ENCODE data around the gene GJC3.

DNA sequence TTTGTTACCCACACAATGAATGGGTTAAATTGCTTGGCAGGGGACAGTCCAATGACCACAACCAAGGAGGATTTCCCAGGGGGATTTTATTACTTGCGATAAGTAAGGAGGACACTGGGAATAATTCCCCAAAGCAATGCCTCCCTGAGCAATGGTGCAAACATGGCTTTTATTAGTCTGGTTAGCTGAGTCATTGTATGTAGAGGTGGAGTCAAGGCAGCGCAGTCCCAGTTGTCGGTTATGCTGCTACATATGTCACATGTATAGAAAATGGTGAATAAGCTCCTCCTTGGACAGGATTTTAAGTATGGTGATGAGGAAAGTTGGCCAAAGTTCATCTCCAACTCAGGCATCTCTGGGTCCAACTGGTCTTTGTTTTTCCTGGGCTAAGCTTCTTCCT lies 6.2 kb downstream of the GJC3 start:
- TF ChIP-seq, protein P1, sequence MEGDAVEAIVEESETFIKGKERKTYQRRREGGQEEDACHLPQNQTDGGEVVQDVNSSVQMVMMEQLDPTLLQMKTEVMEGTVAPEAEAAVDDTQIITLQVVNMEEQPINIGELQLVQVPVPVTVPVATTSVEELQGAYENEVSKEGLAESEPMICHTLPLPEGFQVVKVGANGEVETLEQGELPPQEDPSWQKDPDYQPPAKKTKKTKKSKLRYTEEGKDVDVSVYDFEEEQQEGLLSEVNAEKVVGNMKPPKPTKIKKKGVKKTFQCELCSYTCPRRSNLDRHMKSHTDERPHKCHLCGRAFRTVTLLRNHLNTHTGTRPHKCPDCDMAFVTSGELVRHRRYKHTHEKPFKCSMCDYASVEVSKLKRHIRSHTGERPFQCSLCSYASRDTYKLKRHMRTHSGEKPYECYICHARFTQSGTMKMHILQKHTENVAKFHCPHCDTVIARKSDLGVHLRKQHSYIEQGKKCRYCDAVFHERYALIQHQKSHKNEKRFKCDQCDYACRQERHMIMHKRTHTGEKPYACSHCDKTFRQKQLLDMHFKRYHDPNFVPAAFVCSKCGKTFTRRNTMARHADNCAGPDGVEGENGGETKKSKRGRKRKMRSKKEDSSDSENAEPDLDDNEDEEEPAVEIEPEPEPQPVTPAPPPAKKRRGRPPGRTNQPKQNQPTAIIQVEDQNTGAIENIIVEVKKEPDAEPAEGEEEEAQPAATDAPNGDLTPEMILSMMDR (IDR thresholded peaks at IDR 0.05): no peak
- no peak for TF ChIP-seq POLR2A (IDR thresholded peaks at IDR 0.05)
- TF ChIP-seq EP300 (IDR thresholded peaks at IDR 0.05): no peak
